HG03460 (cell line): ENCODE results near the gene TMEM229B.

Experiments used
- ATAC-seq: cut with Tn5 transposase; IDR thresholded peaks from one replicate; pipeline ENCODE4 v1.9.1; 2021; ENCODE audit not compliant: unreplicated experiment

Gene TMEM229B

DNA sequence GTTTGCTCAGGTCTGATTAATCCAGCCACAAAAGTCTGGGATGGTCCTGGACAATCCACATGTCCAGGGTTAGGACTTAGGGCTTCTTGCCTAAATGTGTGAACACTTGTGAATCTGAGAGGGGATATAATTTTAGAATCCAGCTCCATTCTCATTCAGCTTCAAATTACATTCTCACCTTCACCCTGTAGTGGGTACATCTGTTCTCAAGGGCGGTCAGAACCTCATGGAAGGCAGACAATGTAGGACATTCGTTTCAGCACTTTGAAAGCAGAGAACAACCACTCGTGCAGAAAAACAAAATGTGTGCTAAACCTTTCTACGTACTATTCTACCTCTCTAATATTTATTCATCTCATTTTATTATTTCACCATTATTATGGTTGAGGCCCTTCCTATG lies 1.2 kb downstream of the TMEM229B start:
- ATAC-seq: no peak

DNA sequence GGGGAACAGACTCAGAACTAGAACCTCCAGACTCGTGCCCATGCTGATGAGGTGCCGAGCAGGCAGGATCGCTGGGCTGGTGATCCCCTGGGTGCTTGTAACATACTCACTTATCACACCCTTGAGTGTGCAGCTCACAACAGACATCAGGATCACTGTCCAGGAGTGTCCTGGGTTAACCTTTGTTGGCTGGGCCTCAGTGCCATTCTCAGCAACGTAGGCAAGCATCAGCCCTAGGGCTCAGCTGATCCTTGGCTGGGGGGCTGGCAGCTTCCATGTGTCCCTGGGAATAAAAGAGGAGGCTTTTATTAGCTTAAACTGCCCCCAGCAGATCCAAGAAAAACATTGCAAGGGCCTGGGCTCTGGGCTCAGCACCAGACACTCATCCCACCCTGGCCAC lies 1.6 kb downstream of the TMEM229B start:
- no peak for ATAC-seq

DNA sequence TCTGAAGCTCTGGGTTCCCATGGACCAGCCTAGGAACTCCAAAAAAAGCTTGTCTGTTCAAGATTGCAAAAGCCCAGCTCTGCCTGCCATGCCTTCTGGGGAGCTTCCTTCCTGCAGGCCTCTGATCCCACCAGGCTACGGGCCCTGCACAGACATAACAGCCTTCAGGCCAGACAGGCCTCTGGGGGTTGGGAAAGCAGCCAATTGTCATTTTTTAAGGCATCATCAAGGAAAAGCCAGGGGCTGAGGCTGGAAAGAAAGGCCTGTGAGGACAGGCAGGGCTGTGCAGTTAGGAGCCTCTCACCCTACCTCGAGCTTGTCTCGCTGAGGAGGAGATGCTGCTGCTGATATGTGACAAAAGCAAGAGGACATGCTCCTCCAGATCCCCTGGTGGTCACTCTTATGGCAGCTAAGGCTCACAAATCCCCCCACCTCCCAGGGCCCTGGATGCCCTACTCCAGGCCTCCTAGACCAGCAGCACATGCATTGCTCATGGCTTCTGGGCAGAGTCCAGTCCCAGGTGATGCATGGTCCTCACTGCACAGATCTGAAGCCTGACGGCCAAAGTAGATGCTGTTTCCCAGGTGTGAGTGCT lies 2.9 kb downstream of the TMEM229B start:
- no peak for ATAC-seq

DNA sequence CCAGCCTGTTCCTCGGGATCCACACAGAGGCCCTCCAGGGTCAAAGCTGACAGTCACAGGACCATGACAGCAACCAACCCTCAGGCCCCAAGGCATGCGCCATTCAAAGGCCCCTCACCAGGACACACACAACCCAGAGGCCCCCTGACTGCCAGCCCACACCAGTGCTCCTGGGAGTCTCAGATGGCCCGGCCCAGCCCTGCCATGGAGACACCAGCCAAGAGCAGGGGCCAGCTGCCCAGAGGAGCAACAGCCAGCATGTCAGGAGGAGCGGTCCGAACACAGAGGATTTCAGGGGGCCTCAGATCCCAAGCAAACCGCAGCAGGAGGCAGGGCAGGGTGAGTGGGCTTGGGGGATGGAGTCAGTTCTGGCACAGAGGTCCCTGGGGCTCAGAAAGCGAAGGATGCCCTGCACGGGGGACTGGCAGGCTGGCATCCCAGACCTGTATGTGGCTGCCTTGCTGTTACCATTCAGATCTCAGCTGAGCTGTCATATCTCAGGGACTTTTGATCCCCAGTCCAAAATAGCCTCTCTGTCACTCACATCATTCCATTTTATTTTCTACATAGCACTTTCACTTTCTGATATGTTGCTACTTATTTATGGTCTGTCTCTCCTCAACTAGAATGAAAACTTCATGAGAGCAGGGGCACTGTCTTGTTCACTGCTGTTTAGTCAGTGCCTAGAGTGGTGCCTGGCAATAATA lies 4.8 kb downstream of the TMEM229B start:
- ATAC-seq: no peak

DNA sequence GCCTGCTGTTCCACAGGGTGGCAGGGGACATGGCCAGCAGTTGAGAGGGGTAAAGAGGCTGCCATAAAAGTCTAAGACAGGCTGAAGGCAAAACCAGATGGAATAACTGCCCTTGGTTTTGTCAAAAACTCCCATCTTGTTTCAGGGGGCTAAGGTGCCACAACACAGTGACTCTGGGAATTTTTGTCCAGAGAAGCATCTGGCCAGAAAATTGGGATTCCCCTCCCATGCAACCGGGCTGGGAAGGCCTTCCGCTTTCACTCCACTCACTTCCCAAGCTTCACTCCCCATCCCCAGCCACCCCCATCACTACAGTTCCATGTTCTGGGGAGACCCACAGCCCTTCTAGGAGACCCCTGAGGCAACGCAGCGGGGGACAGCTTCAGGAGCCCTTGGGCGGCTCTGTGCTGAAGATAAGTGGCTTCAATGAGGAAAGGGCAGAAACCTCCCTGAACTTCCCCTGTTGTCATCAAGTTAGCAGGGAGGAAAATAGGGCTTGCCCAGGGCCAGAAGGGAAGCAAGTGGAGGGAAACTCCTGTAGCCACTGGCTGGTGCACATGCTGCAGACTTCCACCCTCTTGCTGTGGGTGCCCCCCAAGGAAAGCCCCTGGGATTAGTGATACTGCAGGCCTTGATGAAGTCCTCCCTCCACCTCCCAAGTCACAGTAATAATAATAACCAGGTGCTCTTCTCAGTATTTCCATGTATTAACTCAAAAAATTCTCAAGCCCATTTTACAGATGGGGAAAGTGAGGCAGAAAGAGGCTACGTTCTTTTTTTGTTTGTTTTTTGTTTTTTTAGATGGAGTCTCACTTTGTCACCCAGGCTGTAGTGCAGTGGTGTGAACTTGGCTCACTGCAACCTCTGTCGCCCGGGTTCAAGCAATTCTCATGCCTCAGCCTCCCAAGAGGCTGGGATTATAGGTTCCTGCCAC lies 6.0 kb downstream of the TMEM229B start:
- no peak for ATAC-seq

DNA sequence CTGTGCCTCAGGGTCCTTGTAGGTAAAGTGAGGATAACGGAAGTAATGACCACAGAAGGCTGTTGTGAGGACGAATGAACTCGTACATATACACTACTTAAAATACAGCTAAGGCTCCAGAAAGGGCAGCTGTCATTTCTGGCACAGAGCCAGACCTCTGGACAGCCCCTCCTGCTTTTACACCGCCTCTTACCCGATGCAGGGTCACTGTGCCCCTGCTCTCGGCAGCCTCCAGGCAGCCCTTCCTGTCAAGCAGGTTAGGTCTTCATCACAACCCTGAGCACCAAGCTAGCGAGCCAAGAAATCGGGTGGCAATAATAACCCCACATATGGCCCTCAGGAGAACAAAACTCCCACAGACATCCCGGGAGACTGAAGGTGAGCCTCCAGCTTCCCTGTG lies 8.5 kb downstream of the TMEM229B start:
- no peak for ATAC-seq

DNA sequence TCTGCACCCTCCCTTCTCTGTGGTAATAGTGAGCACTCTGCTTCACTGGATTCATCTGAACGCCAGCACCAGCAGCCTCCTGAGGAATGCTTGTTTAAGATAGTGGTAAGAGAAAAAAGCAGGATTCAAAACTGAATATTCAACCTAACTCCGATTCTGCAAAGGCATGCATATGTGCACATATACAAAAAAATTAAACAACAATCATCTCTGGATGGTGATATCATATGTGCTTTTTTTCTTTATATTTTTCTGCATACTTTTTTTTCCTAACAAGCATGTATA lies 9.8 kb downstream of the TMEM229B start:
- ATAC-seq: no peak

DNA sequence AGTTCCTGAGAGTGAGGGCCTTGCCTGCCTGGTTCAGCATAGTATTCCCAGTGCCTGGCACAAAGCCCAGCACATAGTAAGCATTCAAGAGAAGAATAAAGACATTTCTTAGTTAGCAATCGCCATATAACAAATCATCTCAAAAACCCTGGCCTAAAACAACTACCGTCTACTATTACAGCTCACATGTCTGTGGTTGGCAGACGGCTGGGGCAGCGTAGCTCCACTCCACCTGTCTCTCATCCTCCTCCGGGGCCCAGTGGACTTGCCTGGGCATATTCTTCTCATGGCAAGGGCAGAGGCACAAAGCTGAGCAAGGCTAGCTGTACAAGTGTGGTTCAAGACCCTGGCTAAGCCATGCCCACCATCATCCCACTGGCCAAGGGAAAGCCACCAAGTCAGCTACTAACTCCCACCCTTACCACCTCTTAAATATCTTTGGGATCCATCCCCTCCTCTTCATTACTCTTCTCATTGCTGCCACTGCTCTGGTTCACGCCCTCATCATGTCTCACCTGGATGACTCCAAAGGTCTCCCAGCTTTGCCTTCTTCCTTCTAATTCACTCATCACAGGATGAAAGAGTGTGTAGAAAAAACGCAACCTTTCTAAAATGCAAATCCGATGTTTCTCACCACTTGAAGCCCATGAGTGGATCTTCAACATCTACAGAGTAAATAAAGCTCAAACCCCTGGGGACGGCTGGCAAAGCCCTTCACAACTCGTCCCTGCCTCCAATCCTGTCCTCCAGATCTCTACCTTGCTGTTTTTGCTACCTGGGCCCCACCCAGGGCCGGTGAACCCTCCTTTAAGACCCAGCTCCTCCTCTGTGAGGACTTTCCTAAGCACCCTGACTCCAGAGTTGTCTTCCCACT lies 10.4 kb downstream of the TMEM229B start:
- ATAC-seq: no peak

DNA sequence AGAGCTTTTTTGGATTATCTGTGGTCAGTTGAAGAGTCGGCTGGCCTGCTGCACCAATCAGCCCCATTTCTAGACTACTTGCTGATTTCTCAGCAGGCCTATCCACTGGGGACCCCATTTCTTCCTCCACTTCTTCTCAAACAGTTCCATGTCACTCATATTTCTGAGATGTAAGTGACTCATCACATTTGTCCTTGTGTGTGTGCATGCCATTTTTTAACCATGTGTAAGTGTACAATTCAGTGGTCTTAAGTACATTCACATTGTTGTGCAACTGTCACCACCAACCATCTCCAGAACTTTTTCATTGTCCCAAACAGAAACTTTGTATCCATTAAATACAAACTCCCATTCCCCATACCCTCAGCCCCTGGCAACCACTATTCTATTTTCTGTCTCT lies 14.2 kb downstream of the TMEM229B start:
- ATAC-seq: no peak

DNA sequence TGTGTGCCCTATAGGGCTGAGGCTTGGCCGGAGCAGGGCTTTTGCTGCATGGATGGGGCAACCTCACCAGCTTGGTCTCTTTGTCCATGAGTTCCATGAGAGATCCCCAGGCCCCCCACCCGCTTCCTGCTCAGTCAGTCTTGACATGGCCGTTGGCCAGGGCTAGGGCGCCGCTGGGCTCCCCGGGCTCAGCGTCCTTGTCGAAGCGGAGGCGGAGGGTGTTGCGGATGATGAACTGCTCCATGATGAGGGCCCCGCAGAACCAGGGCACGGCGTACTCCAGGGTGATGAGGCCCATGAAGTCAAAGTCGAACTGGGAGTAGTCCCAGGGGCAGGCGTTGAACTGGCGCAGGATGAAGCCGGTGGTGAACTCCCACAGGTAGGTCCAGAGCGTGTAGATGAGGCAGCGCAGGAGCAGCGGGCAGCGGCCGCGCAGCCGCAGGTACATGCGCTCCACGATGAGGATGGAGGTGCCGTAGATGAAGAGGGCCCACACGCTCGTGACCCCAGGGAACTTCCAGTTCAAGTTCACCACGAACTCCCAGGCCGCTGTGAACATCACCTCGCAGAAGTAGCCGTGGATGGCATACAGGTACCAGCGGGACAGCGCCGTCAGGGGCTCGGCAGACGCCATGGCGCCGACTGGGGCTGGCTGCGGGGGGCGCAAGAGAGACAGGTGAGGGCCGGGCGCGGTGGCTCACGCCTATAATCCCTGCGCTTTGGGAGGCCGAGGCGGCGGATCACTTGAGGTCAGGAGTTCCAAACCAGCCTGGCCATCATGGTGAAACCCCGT lies 15.0 kb downstream of the TMEM229B start:
- no peak for ATAC-seq

DNA sequence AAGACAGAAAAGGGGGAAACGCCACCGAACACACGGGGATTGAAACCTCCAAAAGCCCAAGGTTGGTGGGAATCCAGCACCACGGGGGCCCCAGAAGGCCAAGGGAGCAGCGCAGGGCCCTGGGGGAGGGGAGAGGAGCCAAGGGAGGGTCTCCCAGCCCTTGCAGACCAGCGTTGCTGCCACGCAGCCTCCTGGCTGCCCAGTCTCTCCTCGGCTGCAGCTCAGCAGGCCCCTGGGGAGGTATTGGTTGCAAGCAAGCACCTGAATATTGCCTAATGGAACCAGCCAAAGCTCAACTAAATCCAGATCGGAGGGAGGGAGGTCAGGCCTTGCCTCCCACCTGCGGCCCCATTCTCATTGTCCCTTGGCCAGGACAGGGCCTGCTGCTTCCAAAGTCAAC lies 15.8 kb downstream of the TMEM229B start:
- no peak for ATAC-seq

DNA sequence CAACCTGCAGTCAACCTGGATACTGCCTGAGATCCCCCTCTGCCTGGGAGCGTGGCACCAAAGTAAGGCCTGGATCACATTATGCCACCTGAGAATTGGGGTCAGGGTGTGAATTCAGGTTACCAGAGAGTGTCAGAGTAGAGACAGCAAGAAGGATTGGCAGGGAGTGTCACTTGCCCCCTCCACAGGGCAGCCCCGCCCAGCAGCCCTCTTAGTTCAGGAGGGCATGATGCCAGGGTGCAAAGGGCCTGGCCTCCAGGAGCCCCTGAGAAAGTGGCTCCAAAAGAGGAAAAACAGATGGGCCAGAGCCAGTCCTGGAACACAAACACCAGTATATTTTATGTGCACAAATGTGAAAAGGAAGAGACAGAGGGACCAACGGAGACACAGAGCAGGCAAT lies 18.6 kb downstream of the TMEM229B start:
- no peak for ATAC-seq

DNA sequence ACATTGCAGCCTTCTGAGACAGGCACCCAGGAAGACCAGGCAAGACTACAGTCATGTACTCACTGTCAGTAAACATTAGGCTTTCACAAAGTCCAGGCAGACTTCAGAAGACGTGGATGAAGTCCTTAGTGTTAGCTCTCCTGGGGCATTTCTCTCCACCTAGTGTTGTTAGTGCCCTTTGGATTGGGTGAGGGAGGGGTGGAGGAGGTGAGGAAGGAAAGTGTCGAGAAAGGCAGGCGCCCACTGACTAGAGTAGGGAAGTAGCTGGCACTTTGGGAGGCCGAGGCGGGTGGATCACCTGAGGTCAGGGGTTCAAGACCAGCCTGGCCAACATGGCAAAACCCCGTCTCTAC lies 20.2 kb downstream of the TMEM229B start:
- ATAC-seq: no peak

DNA sequence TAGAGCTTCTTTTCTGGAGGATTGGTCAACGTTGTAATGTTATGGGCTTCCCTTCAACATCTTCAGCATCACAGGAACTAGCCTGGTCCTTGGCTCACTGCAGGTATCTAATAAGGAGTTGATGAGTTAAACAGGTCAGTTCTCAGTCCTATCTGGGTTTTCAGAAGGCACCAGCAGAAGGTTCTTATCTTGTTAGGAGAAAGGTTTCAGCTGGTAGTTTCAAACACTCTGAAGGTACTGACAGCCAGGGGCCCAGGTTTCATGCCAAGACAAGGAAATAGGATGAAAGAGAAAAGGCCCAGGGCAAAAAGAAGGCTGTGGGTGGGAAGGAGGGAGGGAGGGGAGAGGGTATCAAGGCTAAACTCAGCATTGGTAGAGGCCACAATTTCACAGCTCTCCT lies 21.4 kb downstream of the TMEM229B start:
- no peak for ATAC-seq

DNA sequence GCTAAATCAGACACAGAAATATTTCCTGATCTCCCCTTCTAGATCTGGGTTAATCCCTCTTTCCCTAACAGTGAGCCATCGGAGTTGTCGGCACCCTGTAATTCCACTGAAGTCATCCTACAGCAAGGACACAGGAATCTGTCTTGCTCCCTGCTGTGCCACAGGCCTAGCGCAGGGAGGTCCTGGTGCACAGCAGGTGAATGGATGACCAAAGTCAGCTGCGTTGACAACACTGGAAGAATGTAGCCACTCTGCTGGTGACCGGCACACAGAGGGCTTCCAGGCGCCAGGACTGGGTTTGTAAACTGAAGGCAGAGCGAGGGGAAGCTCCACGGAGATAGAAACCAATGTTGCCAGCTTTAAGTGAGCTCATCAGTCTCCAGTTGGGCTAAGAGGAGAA lies 23.6 kb downstream of the TMEM229B start:
- no peak for ATAC-seq

DNA sequence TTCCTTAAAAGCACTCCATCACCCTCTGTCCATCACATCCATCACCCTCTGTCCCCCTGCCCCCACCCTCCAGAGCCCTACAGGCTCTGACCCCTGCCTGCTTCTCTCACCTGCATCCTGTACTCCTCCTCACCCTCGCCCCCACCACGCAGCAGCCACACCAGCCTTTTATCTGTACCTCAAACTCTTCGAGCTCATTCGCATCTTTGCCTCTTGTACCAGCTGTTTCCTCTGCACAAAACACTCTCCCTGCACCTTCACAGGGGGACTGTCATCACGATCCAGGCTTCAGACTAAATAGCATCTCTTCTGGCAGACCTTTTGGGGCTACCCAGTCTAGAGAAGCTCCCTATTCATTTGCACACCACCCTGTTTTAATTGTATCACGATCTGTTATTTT lies 24.1 kb downstream of the TMEM229B start:
- ATAC-seq: no peak

DNA sequence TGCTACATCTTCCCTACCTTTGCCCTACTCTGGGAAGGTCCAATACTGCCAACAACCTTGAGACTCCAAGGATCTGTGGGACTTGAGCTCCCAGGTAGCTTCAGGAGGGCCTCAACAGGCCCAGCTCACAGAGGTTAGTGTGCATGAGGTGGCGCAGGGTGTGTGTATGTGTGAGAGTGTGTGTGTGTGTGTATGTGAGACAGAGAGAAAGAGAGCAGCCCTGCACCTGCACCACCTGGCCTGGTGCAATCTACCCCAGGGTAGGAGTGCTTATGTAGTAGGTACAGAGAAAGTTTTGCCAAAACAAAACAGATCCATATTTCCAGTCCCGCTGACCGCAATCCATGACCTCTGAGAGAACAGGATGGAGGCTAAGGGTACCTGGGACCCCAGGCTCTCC lies 24.6 kb downstream of the TMEM229B start:
- no peak for ATAC-seq

DNA sequence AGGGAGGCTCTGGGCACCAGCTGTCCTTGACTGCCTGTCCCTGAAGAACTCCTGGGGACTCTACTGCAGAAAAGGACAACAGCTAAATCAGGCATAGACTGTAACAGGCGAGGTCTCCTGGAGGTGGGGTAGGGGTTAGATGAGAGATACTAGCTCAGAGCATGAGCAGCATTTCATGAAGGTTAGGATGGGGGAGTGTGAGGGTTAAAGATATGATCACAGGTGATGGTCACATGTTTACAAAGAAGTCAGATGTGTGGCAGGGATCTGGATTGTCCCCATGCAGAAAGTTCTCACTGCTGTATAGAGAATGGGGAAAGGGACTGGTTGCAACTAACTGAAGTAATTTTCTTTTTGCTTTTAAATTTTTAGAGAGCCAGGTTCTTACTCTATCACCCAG lies 26.5 kb downstream of the TMEM229B start:
- ATAC-seq: no peak

DNA sequence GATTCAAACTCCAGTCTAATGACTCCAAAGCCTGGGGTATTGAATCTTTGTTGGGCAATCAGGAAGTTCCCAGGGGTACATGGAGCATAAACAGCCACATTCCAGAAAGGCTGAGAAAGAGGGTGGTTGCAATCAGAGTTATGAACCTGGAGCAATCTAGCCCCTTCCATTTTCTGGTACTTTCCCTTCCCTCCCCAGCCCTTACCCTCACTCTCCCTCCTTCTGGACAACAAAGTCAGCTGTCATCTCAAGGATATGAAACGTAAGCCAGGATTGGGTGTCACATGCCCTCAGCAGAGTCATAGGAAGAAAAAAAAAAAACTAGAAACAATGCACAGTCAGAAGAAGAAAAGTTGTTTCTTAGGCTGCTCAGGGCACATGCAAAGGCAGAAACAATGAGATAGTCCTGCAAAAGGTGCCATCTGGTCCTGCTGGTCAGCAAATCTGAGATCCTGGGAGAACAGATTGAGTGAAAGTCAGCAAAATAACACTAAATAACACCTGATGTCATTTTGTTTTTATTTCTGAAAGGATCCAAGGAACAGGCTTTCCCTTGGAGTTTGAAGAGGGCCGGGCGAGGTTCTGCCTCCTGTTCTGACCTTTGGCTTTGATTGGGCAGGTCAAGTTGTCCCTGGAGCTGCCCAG lies 27.1 kb downstream of the TMEM229B start:
- no peak for ATAC-seq

DNA sequence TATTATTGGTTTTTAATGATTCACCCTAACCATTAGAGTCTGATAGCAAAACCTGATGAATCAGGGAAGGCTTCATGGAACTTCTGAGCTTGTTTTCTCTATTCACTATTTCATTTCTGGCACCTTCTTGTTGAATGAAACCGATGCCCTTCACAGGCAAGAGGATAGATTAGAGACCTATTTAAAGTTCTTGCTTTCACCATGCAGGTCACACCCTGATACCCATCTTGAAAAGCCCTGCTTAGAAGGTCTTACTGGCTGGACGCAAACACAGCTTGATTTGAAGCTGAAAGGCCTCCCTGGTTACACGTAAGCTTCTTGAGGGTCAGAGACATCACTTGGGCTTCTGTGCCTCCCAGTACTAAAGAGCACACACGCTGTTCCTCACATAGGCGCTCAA lies 29.2 kb downstream of the TMEM229B start:
- no peak for ATAC-seq
